Skeletal muscle cell (primary cell): ENCODE measurements around the gene CD9.
"Not testable (repeated sequence)": the region's sequence is repeated elsewhere in the genome, so short reads cannot be mapped to it uniquely, and the experiment has no call there.

ENCODE experiments used
- DNase-seq: peaks from one replicate; pipeline ENCODE4 v3.0.0-alpha.2; 2010; ENCODE audit warnings: low read depth
- H3K4me3 ChIP-seq: 2 replicates; pipeline ENCODE4 v1.5.1; 2011; ENCODE audit warnings: low read depth, mild to moderate bottlenecking, control low read depth, low read length, moderate library complexity

CD9 gene

DNA sequence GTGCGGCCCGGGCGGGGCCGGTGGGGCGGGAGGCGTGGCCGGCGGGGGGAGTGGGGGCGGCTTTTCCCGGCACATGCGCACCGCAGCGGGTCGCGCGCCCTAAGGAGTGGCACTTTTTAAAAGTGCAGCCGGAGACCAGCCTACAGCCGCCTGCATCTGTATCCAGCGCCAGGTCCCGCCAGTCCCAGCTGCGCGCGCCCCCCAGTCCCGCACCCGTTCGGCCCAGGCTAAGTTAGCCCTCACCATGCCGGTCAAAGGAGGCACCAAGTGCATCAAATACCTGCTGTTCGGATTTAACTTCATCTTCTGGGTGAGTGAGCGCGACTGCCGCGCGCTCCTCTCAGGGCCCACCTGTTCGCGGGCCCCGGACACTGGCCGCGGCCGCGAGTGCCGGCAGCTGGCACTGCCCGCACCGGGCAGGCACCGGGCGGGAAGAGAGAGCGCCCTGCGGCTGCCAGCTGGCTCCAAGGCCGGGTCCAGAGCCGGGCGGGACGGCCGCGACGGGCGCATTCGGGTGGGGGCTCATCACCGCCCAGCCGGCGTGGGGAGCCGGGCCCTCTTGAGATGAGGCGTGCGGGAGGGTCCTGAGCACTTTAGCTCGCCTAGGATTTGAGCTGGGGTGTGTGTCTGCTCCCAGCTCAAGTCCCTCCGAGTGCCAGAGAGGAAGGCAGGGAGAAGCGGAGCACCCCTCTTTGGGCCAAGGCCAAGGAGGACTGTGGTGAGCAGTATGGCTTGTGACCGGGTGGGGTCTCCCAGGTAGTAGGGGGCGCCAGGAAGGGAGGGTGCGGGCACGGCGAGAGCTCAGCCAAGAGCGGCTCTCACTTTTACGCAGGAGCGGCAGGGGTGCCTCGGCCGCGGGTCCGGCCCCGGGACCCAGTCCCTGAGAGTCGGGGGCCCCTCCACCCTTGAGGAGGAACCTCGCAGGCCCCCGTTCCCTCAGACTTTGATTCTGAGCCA lies at the start of gene CD9:
TSS of gene CD9 (plus strand) at position 145 of the 957 bp plus-strand sequence. CDS start at position 245, 100 bp downstream.
- no peak for DNase-seq
- H3K4me3 ChIP-seq = peak within 1 kb of the TSS; percentile 51

- no peak for DNase-seq
- no peak overlapping the region for H3K4me3 ChIP-seq
Observed at GRCh38 chr12:6154730-6155459, 45.3 kb upstream of the CD9 start.

DNA sequence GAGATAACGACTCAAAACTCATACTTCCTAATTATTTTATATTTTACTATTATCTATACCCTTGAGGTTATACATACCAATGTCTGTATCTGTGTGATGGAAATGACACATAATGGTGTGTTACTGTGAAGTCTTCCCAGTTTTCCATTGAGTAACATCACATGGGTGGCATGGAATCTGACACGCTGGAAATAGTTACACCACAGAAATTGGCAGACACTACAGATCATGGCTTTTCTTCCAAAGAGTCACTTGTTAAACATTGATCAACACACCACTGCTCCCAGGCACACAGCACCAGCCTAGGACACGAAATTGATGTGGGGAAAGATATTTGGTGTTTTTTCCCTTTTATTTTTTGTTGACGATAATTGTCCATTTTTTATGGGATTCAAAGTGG lies 42.7 kb upstream of the CD9 start:
- DNase-seq = no peak
- H3K4me3 ChIP-seq = no peak overlapping the region

DNA sequence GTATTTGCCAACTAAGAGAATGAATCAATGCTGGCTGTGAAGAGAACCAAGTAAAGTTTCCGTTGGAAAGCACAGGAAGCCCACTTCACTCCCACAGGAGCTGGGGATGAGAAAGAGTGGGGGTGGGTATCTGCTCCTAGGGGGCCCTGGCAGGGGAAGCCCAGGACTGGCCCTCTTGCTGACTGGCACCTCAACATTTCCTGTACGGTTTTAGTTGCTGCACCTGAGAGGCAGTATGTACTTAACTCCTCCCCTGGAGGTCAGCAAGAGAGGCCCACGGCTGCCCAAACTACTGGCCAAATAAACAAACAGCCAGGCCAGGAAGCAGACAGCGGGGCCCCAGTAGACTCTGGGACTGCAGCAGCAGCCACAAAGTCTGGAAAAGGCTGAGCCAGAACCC lies 41.9 kb upstream of the CD9 start:
- DNase-seq = no peak
- H3K4me3 ChIP-seq = no peak overlapping the region

- no peak for DNase-seq
Observed at GRCh38 chr12:6158749-6159148, 41.5 kb upstream of the CD9 start.

DNA sequence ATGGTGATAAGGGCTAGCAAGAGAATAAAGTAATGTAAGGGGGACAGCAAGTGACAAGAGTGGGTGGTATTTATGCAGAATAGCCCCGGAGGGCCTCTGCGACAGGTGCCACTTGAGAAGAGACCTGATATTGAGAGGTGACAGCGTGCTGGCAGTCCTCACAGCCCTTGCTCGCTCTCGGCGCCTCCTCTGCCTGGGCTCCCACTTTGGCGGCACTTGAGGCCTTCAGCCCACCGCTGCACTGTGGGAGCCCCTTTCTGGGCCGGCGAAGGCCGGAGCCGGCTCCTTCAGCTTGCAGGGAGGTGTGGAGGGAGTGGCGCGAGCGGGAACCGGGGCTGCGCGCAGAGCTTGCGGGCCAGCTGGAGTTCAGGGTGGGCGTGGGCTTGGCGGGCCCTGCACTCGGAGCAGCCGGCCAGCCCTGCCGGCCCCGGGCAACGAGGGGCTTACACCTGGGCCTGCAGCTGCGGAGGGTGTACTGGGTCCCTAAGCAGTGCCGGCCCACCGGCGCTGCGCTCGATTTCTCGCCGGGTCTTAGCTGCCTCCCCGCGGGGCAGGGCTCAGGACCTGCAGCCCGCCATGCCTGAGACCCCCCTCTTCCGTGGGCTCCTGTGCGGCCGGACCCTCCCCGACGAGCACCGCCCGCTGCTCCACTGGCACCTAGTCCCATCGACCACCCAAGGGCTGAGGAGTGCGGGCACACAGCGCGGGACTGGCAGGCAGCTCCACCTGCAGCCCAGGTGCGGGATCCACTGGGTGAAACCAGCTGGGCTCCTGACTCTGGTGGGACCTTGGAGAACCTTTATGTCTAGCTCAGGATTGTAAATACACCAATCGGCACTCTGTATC lies 40.8 kb upstream of the CD9 start:
- not testable (repeated sequence) for DNase-seq, H3K4me3 ChIP-seq

More at GRCh38 chr12:6158749-6159148, 41.5 kb upstream of the CD9 start:
- H3K4me3 ChIP-seq = no peak overlapping the region

DNA sequence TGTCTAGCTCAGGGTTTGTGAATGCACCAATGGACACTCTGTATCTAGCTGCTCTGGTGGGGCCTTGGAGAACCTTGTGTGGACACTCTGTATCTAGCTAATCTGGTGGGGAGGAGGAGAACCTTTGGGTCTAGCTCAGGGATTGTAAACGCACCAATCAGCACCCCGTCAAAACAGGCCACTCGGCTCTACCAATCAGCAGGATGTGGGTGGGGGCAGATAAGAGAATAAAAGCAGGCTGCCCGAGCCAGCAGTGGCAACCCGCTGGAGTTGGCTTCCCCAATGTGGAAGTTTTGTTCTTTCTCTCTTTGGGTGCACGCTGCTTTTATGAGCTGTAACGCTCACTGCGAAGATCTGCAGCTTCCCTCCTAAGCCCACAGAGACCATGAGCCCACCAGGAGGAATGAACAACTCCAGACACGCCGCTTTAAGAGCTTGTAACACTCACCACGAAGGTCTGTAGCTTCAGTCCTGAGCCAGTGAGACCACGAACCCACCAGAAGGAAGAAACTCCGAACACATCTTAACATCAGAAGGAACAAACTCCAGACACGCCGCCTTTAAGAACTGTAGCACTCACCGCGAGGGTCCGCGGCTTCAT lies 40.1 kb upstream of the CD9 start:
- not testable (repeated sequence) for DNase-seq, H3K4me3 ChIP-seq

DNA sequence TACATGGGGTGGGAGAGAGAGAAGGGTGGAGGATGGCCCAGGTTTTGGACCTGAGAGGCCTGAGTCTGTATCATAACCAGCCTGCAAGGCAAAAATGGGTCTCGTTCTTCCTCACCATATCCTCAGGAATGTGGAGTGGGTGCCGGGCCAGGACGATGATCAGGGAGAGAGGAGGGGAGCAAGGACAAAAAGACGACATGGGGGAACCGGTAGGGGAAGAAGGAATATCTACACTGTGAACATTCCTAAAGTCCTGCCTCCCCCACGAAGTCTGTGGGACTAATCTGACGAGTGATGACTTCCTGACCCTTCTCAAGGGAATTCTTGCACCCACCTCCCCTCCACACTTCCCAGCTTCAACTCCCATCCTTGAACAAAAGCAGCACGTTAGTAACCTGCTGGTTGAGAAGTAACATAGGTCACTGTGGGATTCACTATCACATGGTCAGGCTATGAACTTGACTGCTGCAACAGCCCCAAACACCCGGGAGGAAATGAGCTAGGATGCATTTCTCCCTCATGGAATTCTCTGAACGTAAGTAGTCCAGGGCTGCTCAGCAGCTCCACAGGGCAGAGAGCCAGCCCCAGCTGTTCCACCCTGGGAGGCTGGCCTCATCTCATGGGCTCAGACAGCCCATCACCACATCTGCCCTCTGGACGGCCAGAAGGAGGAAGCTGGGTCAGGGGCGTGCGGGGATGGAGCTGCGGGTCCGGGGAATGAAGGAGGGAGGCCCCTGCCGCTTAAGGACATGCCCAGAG lies 38.9 kb upstream of the CD9 start:
- peak; percentile 60 for DNase-seq
- H3K4me3 ChIP-seq = no peak overlapping the region

- no peak overlapping the region for H3K4me3 ChIP-seq
- DNase-seq = no peak
Observed at GRCh38 chr12:6163416-6164060, 36.7 kb upstream of the CD9 start.

- H3K4me3 ChIP-seq = no peak overlapping the region
- DNase-seq = no peak
Observed at GRCh38 chr12:6165395-6165794, 34.8 kb upstream of the CD9 start.

DNA sequence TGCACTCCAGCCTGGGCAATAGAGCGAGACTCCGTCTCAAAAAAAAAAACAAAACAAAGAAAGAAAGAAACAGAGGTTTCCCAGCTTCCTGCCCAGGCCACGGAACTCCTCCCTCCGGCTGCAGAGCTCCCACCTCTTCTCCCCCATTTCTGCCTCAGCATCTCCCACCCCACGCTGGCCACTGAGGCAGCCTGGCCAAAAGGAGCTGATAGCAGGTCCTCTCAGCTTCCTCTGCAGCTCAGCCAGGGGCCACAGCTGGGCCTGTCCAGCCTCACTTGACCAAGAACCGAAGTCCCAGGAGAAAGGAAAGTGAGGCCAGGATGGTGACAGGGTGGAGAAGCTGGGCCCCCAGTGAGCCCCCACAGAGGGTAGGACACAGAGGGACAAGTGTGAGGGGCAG lies 33.4 kb upstream of the CD9 start:
- no peak for DNase-seq
- H3K4me3 ChIP-seq = no peak overlapping the region

DNA sequence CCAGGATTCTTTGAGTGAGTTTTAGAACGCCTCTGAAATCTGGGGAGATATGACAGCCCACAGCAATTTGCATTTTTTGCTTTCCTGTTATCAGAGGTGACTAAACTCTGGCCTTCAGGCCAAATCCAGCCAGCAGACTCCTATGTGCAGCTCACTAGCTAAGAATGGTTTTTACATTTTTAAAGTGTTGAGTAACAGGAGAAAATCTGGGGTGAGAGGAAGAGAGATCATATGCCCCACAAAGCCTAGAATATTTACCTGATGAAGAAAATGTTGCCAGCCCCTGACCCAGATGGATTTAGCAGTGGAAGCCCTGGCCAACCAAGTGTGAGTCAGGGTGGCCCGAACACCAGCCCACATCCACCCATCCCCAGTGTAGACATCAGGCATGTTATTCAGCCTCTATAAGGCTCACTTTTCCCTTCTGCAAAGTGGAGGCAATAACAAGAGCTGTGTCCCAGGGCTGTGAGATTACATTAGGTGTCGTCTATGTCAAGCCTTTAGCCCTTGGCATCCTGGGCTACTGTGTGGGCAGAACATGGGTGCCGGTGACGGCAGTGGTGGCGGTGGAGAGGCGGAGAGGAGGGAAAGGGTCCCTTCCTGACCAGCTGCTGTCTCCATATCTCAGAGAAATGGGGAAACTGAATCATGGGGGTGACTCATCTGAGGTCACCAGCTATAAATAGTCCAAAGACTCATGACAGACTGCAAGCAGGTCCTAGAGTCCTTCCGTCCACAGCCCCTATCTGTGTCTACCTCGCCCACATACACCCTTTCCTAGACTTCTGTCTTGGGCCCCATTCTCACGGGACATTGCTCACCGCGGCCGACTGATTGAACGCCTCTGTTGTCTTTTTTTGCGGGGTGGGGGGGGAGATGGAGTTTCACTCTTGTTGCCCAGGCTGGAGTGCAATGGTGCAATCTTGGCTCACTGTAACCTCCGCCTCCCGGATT lies 32.6 kb upstream of the CD9 start:
- DNase-seq = peak; percentile 87
- no peak overlapping the region for H3K4me3 ChIP-seq

DNA sequence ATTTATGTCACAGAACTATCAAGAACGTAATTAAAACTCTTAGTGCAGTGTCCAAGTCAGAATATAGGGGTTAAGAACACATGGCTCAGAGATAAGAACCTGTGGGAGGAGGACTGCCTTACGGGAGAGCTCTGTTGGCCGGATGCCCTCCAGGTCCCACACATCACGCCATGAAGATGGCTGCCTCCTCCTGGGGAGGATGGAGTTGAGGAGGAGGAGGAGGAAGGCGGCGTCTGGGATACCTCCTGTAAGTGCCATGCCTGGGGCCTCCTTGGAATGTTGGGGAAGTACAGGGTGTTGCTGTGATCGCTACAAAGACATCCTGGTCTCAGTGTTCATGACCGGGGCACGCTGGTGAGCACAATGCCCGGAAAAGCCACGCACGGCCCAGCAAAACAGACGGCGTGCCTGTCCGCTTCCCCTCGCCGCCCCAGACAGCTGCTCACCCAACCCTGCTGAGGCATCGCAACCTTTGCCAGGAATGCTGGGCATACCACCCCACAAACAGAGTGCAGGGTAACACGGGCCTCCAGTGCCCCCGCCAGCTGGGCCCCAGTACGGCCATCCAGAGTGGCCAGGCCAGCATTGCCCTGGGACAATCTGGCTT lies 28.7 kb upstream of the CD9 start:
- H3K4me3 ChIP-seq = no peak overlapping the region
- DNase-seq = no peak

DNA sequence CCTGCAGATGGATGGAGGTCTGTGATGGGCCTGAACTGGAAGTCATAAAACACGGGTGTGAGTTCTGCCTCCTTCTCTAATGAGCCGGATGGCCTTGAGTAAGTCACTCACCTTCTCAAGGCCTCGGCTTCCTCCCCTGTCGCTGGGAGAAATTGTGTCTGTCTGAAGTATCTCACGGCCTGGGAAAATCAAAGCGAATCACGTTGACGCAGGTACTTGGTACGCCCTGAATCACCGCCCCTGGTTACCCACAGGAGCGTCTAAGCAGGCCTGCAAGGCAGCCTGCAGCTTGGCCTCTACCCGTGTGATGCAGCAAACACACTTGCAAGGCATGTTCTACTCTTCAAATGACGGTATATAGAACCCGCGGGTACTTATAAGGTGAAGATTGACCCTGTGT lies 28.1 kb upstream of the CD9 start:
- no peak overlapping the region for H3K4me3 ChIP-seq
- no peak for DNase-seq

- no peak for DNase-seq
- H3K4me3 ChIP-seq = no peak overlapping the region
Observed at GRCh38 chr12:6172862-6173261, 27.3 kb upstream of the CD9 start.

DNA sequence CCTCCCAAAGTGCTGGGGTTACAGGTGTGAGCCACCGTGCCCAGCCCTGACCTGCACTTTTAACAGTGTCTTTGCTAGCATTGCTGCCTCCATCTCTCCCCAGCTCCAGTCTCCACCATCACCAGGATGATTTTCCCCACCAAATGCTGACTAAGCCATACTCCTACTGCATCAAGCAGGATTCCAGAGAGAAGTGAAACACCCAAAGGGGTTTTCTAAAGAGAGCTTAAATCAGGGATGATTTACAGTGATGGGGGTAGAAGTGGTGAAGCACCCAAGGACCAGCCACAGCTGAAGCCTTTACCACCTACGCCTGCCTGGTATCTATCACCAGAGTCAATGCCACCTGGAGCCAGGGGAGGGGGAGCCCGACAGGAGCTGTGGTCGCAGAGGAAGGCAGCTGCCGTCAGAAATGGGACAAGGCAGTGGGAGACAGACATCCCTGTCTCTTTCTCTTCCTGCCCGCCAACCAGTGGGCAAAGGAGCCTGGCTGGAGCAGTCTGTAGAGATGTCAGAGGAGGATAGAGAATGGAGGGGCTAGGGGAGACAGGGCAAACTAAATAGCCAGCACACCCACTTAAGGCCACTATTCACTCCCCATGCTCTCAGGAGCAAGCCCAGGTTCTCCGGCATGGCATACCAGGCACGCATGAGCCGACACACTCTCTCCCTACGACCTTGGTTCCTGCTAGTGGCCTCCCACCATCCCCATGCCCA lies 22.4 kb upstream of the CD9 start:
- no peak overlapping the region for H3K4me3 ChIP-seq
- DNase-seq = no peak
